Measurements from ENCODE around the gene LRCH3.

DNA sequence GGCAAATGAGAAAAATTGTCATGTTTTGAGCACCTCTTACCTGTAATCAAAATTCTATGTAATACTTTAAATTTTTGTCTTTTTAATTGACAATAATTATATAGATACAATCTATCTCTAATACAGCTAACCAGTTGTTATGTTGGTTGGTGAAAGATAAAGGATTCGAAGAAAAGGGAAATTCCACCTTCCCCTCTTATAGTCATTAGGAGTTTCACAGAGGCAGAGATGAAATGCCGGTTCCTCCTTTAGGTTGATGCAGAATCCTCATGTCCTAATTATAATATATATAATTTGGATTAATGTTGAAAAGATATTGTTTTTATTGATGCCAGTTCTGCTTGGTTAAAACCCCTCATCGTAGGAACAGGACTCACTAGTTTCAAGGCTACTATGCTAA, 67.1 kb downstream of the LRCH3 start:
- TF ChIP-seq EZH2 (IDR thresholded peaks at IDR 0.05; ENCODE audit: low read length, unreplicated experiment) = no peak
- TF ChIP-seq, protein P1, sequence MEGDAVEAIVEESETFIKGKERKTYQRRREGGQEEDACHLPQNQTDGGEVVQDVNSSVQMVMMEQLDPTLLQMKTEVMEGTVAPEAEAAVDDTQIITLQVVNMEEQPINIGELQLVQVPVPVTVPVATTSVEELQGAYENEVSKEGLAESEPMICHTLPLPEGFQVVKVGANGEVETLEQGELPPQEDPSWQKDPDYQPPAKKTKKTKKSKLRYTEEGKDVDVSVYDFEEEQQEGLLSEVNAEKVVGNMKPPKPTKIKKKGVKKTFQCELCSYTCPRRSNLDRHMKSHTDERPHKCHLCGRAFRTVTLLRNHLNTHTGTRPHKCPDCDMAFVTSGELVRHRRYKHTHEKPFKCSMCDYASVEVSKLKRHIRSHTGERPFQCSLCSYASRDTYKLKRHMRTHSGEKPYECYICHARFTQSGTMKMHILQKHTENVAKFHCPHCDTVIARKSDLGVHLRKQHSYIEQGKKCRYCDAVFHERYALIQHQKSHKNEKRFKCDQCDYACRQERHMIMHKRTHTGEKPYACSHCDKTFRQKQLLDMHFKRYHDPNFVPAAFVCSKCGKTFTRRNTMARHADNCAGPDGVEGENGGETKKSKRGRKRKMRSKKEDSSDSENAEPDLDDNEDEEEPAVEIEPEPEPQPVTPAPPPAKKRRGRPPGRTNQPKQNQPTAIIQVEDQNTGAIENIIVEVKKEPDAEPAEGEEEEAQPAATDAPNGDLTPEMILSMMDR (conservative IDR thresholded peaks at IDR 0.05; ENCODE audit: low read depth, low read length) = no peak
- no peak for TF ChIP-seq EZH2phosphoT487 (IDR thresholded peaks at IDR 0.05; ENCODE audit: borderline replicate concordance, low read length)

Measured in PC-3 (cell line).